Pancreas (tissue), 10 donors: ENCODE results near the gene ZNF2. TPM values are rescaled to one million over a fixed set of nuclear protein-coding genes. Genes with fewer than 3 reads are reported as not detected.

ENCODE experiments used
- ATAC-seq, 4 donors: fragments of 200-7000 bp; cut with Tn5 transposase; one replicate each; pipeline versions ENCODE4 v1.8.0 to v1.9.1; 2020; ENCODE audit warnings: mild to moderate bottlenecking in 4 of 4, moderate library complexity in 4 of 4
- DNase-seq, 6 donors: peaks; one replicate each; pipeline ENCODE4 v3.0.0-alpha.2; 2020
- FAIRE-seq: peaks from 2 replicates; lab custom pipeline; 2012; peaks lifted over from hg19 to GRCh38; lab: Jason Lieb, UNC
- H3K27ac ChIP-seq, 4 donors: fragments of 200-600 bp; sonication (generic); 1 replicate in 3 of 4; 2 replicates in 1 of 4; pipeline versions ENCODE4 v1.5.0 to v1.8.0; 2020
- H3K27me3 ChIP-seq, 4 donors: fragments of 200-600 bp; one replicate each; pipeline ENCODE4 v1.8.0; 2021
- H3K36me3 ChIP-seq, 3 donors: fragments of 200-600 bp; sonication (generic) in 1 of 3; one replicate each; pipeline versions ENCODE4 v1.5.0 to v1.8.0; 2020 to 2021
- H3K4me1 ChIP-seq, 3 donors: fragments of 200-600 bp; one replicate each; pipeline ENCODE4 v1.8.0; 2021
- H3K4me3 ChIP-seq, 4 donors: fragments of 200-600 bp; sonication (generic) in 2 of 4; one replicate each; pipeline versions ENCODE4 v1.5.0 to v1.8.0; 2020 to 2021
- H3K9me3 ChIP-seq, 4 donors: fragments of 200-600 bp; one replicate each; pipeline ENCODE4 v1.8.0; 2021
- WGBS, 2 donors: extraction: QIAGEN DNeasy Blood & Tissue Kit; methylation state at CpG; one replicate each; pipeline ENCODE4 v1.1.7; 2013; 5-methylcytosine and 5-hydroxymethylcytosine counted together
- intact Hi-C, 3 donors: fragments of 100-400 bp; cut with DNase I; formaldehyde crosslinking; loops; one replicate each; pipeline versions ENCODE4 v1.11.1 to v1.14.2; 2022
- polyA plus RNA-seq, 2 donors: library from polyadenylated mRNA; stranded (reverse); fragments of 200-250 nt; gene quantifications; one replicate each; pipeline ENCODE4 v1.2.3, GENCODE V29; 2013
- total RNA-seq, 6 donors: library from RNA; stranded (reverse); fragmentation: NEBNext Ultra II Directional in 4 of 6; extraction: Animal tissue kit (Norgen Biotek cat#: 25700) in 4 of 6; gene quantifications; one replicate each; pipeline versions ENCODE4 v1.2.1 to v1.2.4, GENCODE V29; 2021 to 2023
- TF ChIP-seq, protein P1 (sequence below), 4 donors: fragments of 200-600 bp; sonication (generic) in 3 of 4; IDR thresholded peaks; one replicate each; pipeline versions ENCODE4 v1.5.0 to v1.8.0; 2021; ENCODE audit warnings: antibody characterized with exemption in 4 of 4
- donor health status: healthy with polysubstance abuse.
- donor health status: DM: no; HTN: no; CAD: no; lungs with moderate emphysema.
- donor health status: DM: no; HTN: no; CAD: no.
- donor health status: control.
- donor health status: control.
- donor health status: Bipolar disorder and iron deficiency.
- donor health status: DM: yes; HTN: yes; CAD: no.
- donor health status: DM: no; HTN: no; CAD: no.
- donor health status: DM: no; HTN: no; CAD: no.
- donor health status: DM: yes; HTN: yes; CAD: no.

Gene ZNF2
- total and polyA plus RNA-seq, 8 donors: 0.80 to 2.9 (median 2.0) TPM

DNA sequence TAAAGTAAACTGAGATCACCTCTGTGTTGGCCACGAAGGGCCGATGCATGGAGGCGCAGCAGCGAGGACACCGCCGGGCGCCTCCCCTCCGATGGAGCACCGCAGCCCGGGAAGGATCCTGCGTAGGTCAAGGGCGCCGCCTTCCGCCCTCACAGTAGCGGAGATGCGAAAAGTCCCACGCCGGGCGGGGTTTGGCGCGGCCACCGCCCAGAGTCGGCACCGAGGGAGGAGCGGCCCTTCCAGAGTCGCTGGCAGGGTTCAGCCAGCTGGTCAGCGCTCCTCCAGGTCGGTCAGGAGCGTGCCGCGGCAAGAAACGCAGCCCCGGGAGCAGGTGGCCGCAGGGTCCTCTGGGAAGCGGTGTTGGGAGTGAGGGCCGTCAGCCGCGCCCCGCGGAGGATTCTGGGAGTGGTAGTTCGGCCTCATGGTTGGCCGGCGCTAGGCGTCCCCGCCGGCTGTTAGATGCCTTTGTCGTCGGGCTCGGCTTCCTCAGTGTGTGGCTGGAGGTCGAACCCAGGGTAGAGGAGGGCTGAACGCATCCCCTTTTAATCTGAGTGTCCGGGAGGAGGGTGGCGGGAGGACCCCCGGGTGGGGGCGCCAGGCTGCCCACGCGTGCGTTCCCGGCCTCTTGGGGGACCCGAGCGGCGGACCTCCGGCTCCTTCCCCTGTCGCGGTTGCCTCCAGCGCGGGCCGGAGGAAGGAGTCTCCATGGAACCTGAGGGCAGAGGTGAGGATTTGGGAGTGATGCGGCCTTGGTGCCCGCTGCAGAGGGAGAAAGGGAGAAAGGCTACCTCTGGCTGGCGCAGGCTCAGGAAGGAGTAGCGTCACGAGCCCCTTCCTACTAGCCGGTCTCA is 41.7 kb downstream of the ZNF2 start, which contains the start of gene ZNF892:
TSS of gene ZNF892 (plus strand) at position 411 of the 851 bp plus-strand sequence. CDS start at position 706, 295 bp downstream.
- FAIRE-seq: no peak

DNA sequence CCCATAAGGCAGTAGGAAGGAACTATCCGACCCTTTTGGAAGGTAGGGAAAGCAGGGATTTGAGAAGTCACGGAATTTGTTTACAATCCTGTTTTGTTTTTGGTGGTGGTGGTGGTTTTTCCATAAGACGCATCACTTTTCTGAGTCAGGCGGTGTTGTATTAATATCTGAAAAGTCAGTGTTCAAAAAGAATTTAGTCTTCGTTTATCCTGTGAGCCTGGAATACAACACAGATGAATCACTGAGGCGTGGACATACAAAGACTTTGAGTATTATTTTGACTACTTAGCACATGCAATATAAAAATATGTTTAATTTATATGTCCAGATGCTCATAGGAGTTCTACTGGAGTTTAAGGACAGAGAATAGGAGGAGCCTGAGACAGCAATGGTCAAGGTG is 42.5 kb downstream of the ZNF2 start:
- TF ChIP-seq, protein P1, sequence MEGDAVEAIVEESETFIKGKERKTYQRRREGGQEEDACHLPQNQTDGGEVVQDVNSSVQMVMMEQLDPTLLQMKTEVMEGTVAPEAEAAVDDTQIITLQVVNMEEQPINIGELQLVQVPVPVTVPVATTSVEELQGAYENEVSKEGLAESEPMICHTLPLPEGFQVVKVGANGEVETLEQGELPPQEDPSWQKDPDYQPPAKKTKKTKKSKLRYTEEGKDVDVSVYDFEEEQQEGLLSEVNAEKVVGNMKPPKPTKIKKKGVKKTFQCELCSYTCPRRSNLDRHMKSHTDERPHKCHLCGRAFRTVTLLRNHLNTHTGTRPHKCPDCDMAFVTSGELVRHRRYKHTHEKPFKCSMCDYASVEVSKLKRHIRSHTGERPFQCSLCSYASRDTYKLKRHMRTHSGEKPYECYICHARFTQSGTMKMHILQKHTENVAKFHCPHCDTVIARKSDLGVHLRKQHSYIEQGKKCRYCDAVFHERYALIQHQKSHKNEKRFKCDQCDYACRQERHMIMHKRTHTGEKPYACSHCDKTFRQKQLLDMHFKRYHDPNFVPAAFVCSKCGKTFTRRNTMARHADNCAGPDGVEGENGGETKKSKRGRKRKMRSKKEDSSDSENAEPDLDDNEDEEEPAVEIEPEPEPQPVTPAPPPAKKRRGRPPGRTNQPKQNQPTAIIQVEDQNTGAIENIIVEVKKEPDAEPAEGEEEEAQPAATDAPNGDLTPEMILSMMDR (IDR thresholded peaks at IDR 0.05): no peak
- H3K27ac ChIP-seq: no peak overlapping the region
- peaks cover 0 to 5% (median 0%) of the 10 kb centered on the region in 3 donors for H3K4me1 ChIP-seq
- no peak for FAIRE-seq
- ATAC-seq: no peak
- no peaks in the 10 kb centered on the region for H3K27me3 ChIP-seq
- H3K4me3 ChIP-seq: peak overlapping the region; percentile 47 to 88 (median 83)
- 62 to 67% methylated on average over 6 of the region's 6 CpGs for WGBS, 2 donors
- H3K9me3 ChIP-seq: no peaks in the 10 kb centered on the region
- no peak for DNase-seq
- peaks cover under 1 to 20% (median 13%) of the 10 kb centered on the region in 3 donors for H3K36me3 ChIP-seq
- intact Hi-C loops: no loop called here

More for the DNA sequence above, 41.7 kb downstream of the ZNF2 start, which contains the start of gene ZNF892:
- TF ChIP-seq, protein P1 (IDR thresholded peaks at IDR 0.05): no peak
- H3K9me3 ChIP-seq: no peaks in the 10 kb centered on the region
- peaks cover 0 to 12% (median 10%) of the 10 kb centered on the region in 3 donors for H3K36me3 ChIP-seq
- WGBS, 2 donors: 0 to 1% methylated on average over 68 to 74 of the region's 74 CpGs
- intact Hi-C loops: no loop called here
- peak within 1 kb of the TSS; percentile 47 to 88 (median 83) for H3K4me3 ChIP-seq
- DNase-seq: peak; percentile 92 to 98 (median 94)
- H3K27ac ChIP-seq: peak within 1 kb of the TSS; percentile 67 to 86 (median 76)
- peaks cover 0 to 5% (median 0%) of the 10 kb centered on the region in 3 donors for H3K4me1 ChIP-seq
- peak; percentile 97 to 99 (median 98) for ATAC-seq
- H3K27me3 ChIP-seq: no peaks in the 10 kb centered on the region

DNA sequence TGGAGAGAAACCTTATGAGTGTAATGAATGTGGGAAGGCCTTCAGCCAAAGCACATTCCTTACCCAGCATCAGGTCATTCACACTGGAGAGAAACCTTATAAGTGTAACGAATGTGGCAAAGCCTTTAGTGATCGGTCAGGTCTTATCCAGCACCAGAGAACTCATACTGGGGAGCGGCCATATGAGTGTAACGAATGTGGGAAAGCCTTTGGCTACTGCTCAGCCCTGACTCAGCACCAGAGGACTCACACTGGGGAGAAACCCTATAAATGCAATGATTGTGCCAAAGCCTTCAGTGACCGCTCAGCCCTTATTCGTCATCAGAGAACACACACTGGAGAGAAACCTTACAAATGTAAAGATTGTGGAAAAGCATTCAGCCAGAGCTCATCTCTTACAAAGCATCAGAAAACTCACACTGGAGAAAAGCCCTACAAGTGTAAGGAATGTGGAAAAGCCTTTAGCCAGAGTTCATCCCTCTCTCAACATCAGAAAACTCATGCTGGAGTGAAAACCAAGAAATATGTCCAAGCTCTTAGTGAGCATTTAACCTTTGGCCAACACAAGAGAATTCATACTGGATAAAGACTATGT is 49.5 kb downstream of the ZNF2 start:
- Histone ChIP-seq H3K4me3 (no peak overlapping the region), H3K36me3 (peaks cover 9 to 44% (median 17%) of the 10 kb centered on the region in 3 donors), H3K9me3 (peaks cover 0 to 12% (median 2%) of the 10 kb centered on the region in 4 donors), H3K4me1 (no peaks in the 10 kb centered on the region), H3K27me3 (no peaks in the 10 kb centered on the region), H3K27ac (no peak overlapping the region)
- DNase-seq (no peak), FAIRE-seq (no peak), ATAC-seq (no peak)
- intact Hi-C loops: no loop called here
- TF ChIP-seq, protein P1 (IDR thresholded peaks at IDR 0.05): no peak
- 98 to 100% methylated on average over 6 of the region's 6 CpGs for WGBS, 2 donors

DNA sequence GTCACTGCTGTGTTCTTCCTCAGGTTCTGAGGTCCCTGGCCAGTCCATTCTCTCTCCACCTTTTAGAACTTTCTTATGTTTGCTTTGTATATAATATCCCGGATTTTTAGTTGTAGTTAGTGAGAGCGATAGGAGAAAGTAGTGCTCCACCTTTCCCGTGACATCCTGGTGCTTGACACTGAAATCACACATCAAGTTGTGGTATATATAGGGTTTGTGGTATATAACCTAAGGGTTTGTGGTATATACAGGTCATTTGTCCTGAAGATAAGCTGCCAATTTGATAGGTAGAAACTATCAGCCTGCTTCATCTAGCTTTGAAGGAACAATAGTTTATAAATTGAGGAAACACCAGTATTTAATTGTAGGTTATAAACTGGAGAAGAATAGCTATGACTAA is 54.8 kb downstream of the ZNF2 start:
- 95 to 97% methylated on average over 3 of the region's 3 CpGs for WGBS, 2 donors
- Histone ChIP-seq H3K27ac (no peak overlapping the region), H3K4me3 (no peak overlapping the region), H3K36me3 (peaks cover 0 to 2% (median under 1%) of the 10 kb centered on the region in 3 donors), H3K4me1 (no peaks in the 10 kb centered on the region), H3K27me3 (no peaks in the 10 kb centered on the region), H3K9me3 (peaks cover 0 to 7% (median 2%) of the 10 kb centered on the region in 4 donors)
- no peak for ATAC-seq
- DNase-seq: no peak
- no peak for FAIRE-seq
- TF ChIP-seq, protein P1 (IDR thresholded peaks at IDR 0.05): no peak
- intact Hi-C loops: no loop called here
